Mucosa of stomach (tissue), 1 donor: ENCODE results near the gene ATG16L1.

Source experiments
- H3K27me3 ChIP-seq: one replicate; pipeline ENCODE4 v1.7.0; 2013; ENCODE audit warnings: mild to moderate bottlenecking, low read length; ENCODE audit not compliant: control insufficient read depth, insufficient read depth
- H3K36me3 ChIP-seq: one replicate; pipeline ENCODE4 v1.7.0; 2013; ENCODE audit warnings: low read length; ENCODE audit not compliant: control insufficient read depth, insufficient read depth
- H3K4me1 ChIP-seq: one replicate; pipeline ENCODE4 v1.7.0; 2013; ENCODE audit warnings: mild to moderate bottlenecking, low read length; ENCODE audit not compliant: control insufficient read depth, insufficient read depth
- H3K4me3 ChIP-seq: one replicate; pipeline ENCODE4 v1.7.0; 2013; ENCODE audit warnings: low read length
- H3K9ac ChIP-seq: one replicate; pipeline ENCODE4 v1.7.0; 2013; ENCODE audit warnings: mild to moderate bottlenecking, low read length, moderate library complexity
- H3K9me3 ChIP-seq: one replicate; pipeline ENCODE4 v1.7.0; 2013; ENCODE audit warnings: mild to moderate bottlenecking, low read length, moderate library complexity; ENCODE audit not compliant: control insufficient read depth
- donor health status: Pancreatic carcinoma.

ATG16L1 gene

GRCh38 chr2:233248999-233249398 lies 2.5 kb upstream of the ATG16L1 start:
- Histone ChIP-seq H3K9ac (no peak overlapping the region), H3K4me1 (peaks cover 2% of the 10 kb centered on the region), H3K4me3 (no peak overlapping the region), H3K36me3 (no peaks in the 10 kb centered on the region), H3K27me3 (no peaks in the 10 kb centered on the region), H3K9me3 (no peaks in the 10 kb centered on the region)

DNA sequence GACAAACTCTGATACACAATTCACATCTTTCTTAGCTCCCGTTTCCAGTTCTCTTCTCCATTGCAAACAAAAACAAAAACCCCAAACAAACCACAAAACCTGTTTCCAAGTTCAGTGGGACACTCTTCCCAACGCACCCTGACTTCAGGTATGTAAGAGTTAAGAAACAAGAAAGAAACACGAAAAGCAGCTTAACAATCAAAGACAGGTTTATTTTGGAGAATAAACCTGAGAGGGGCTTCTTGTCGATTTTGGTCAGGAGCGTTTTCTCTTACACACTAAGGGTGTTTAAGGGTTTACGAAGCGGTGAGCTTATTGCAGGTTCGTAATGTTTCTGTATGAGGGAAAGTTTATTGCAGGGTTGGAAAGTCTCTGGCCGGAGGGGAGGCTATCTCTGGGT lies 905 bp upstream of the ATG16L1 start:
- H3K9me3 ChIP-seq, result no peaks in the 10 kb centered on the region
- no peak overlapping the region for H3K4me3 ChIP-seq
- H3K36me3 ChIP-seq, result no peaks in the 10 kb centered on the region
- peak overlapping the region; percentile 66 for H3K9ac ChIP-seq
- peaks cover 7% of the 10 kb centered on the region for H3K4me1 ChIP-seq
- no peaks in the 10 kb centered on the region for H3K27me3 ChIP-seq

- peaks cover 7% of the 10 kb centered on the region for H3K4me1 ChIP-seq
- H3K4me3 ChIP-seq, result no peak overlapping the region
- no peaks in the 10 kb centered on the region for H3K36me3 ChIP-seq
- no peaks in the 10 kb centered on the region for H3K27me3 ChIP-seq
- no peaks in the 10 kb centered on the region for H3K9me3 ChIP-seq
- H3K9ac ChIP-seq, result peak overlapping the region; percentile 66
These were observed 528 bp upstream of the ATG16L1 start for GRCh38 chr2:233250985-233251305.

- peaks cover 7% of the 10 kb centered on the region for H3K4me1 ChIP-seq
- peak overlapping the region; percentile 75 for H3K9ac ChIP-seq
- peak overlapping the region; percentile 62 for H3K4me3 ChIP-seq
- no peaks in the 10 kb centered on the region for H3K9me3 ChIP-seq
- no peaks in the 10 kb centered on the region for H3K36me3 ChIP-seq
- no peaks in the 10 kb centered on the region for H3K27me3 ChIP-seq
These were observed 754 bp downstream of the ATG16L1 start for GRCh38 chr2:233252227-233252626.

- no peaks in the 10 kb centered on the region for H3K9me3 ChIP-seq
- peaks cover 9% of the 10 kb centered on the region for H3K36me3 ChIP-seq
- H3K4me1 ChIP-seq, result peaks cover 7% of the 10 kb centered on the region
These were observed 3.7 kb downstream of the ATG16L1 start for GRCh38 chr2:233255151-233255550.

DNA sequence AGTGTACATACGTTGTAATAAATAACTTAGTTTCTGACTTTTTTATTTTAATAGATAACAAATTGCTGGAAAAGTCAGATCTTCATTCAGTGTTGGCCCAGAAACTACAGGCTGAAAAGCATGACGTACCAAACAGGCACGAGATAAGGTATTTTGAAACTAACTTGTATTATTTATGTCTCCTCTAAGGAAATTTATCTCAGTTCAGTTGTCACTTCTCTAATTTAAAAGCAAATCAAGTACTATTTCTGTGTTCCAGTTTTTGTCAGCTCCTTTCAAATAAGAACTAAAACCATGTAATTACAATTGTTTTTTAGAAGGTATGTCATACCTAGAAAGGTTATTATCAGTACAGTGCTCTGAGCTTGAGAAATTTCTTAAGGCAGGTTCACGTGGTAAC lies 4.6 kb downstream of the ATG16L1 start:
- no peaks in the 10 kb centered on the region for H3K9me3 ChIP-seq
- peaks cover 12% of the 10 kb centered on the region for H3K36me3 ChIP-seq
- no peak overlapping the region for H3K9ac ChIP-seq
- H3K27me3 ChIP-seq, result no peaks in the 10 kb centered on the region
- peaks cover 7% of the 10 kb centered on the region for H3K4me1 ChIP-seq
- no peak overlapping the region for H3K4me3 ChIP-seq

More at GRCh38 chr2:233255151-233255550, 3.7 kb downstream of the ATG16L1 start:
- Histone ChIP-seq H3K4me3 (no peak overlapping the region), H3K27me3 (no peaks in the 10 kb centered on the region), H3K9ac (no peak overlapping the region)

GRCh38 chr2:233258211-233258610 lies 6.7 kb downstream of the ATG16L1 start:
- Histone ChIP-seq H3K9me3 (no peaks in the 10 kb centered on the region), H3K36me3 (peaks cover 21% of the 10 kb centered on the region), H3K9ac (no peak overlapping the region), H3K4me1 (peaks cover 7% of the 10 kb centered on the region), H3K27me3 (no peaks in the 10 kb centered on the region), H3K4me3 (no peak overlapping the region)

DNA sequence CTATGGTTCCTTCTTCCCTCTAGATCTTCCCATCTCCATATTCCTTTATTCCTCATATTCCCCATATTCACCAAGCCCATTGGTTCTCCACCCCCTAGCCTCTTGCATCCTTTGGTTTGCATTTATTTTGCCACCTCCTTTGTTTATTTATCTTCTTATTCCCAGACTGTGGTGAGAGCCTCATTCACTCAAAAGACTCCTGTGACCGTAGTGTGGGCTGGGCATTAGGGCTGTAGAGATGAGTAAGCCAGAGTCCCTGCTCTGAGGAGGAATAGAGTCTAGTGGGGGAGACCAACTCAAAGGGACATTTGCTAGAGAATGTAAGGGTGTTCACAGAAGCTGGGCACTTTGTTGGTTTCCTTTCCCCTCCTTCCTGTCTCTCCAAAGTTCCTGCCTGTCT lies 8.3 kb downstream of the ATG16L1 start:
- Histone ChIP-seq H3K4me1 (no peaks in the 10 kb centered on the region), H3K4me3 (no peak overlapping the region), H3K9ac (no peak overlapping the region), H3K36me3 (peaks cover 31% of the 10 kb centered on the region), H3K9me3 (no peaks in the 10 kb centered on the region), H3K27me3 (no peaks in the 10 kb centered on the region)

- H3K36me3 ChIP-seq, result peaks cover 33% of the 10 kb centered on the region
- no peaks in the 10 kb centered on the region for H3K4me1 ChIP-seq
- H3K9me3 ChIP-seq, result no peaks in the 10 kb centered on the region
- no peak overlapping the region for H3K9ac ChIP-seq
- H3K27me3 ChIP-seq, result no peaks in the 10 kb centered on the region
- H3K4me3 ChIP-seq, result no peak overlapping the region
These were observed 9.2 kb downstream of the ATG16L1 start for GRCh38 chr2:233260661-233261060.

DNA sequence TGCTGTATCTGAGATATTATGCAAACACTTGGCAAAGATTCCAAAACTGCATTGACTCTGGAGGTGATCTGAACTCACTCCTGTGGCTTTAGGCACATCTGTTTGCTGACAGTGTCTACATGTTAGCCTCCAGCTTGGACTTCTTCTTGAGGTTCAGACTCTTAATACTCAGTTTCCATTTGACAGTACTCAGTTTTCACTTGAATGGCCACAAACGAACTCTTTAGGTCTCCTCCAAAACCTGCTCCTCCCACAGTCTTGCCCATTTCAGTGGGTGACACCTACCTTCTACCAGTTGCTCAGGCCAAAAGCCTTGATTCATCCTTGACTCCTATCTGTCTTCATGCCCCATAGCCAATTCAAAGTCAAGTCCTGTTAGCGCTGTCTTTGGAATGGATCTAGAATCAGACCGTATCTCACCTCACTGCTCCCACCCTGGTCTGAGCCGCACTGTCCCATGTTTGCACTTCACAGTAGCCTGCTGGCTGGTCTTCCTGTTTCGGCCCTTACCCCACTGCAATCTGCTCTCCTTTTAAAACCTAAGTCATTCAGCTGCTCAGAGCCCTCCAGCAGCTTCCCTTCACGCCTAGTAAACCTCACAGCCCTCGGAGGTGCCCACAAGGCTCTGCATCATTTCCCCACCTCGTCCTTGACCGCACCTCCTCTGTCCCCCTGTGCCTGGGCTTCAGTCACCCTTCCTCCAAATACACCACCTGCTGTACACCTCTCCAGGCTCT lies 10.5 kb downstream of the ATG16L1 start:
- no peaks in the 10 kb centered on the region for H3K9me3 ChIP-seq
- H3K4me1 ChIP-seq, result no peaks in the 10 kb centered on the region
- peaks cover 33% of the 10 kb centered on the region for H3K36me3 ChIP-seq

GRCh38 chr2:233262562-233262961 lies 11.1 kb downstream of the ATG16L1 start:
- H3K9me3 ChIP-seq, result no peaks in the 10 kb centered on the region

More for the DNA sequence above, 10.5 kb downstream of the ATG16L1 start:
- Histone ChIP-seq H3K4me3 (no peak overlapping the region), H3K27me3 (no peaks in the 10 kb centered on the region), H3K9ac (no peak overlapping the region)

GRCh38 chr2:233263045-233263570 lies 11.6 kb downstream of the ATG16L1 start:
- no peak overlapping the region for H3K9ac ChIP-seq
- H3K27me3 ChIP-seq, result no peaks in the 10 kb centered on the region
- no peaks in the 10 kb centered on the region for H3K4me1 ChIP-seq
- H3K9me3 ChIP-seq, result no peaks in the 10 kb centered on the region
- H3K4me3 ChIP-seq, result no peak overlapping the region
- H3K36me3 ChIP-seq, result peaks cover 33% of the 10 kb centered on the region

More at GRCh38 chr2:233262562-233262961, 11.1 kb downstream of the ATG16L1 start:
- Histone ChIP-seq H3K4me1 (no peaks in the 10 kb centered on the region), H3K27me3 (no peaks in the 10 kb centered on the region), H3K36me3 (peaks cover 33% of the 10 kb centered on the region), H3K4me3 (no peak overlapping the region), H3K9ac (no peak overlapping the region)
